Hindlimb muscle (tissue), 1 donor: ENCODE results near the gene HDAC1. TPM values are rescaled to one million over a fixed set of nuclear protein-coding genes. Genes with fewer than 3 reads are reported as not detected.

ENCODE experiments used
- DNase-seq: peaks from one replicate; pipeline ENCODE4 v3.0.0-alpha.2; 2013
- polyA plus RNA-seq: library from polyadenylated mRNA; unstranded; fragments of 120-200 nt; gene quantifications from one replicate; pipeline ENCODE4 v1.2.1, GENCODE V29; 2013; ENCODE audit not compliant: insufficient read length

HDAC1 gene
- polyA plus RNA-seq, 1 donor: 43.7 TPM

- DNase-seq: no peak
Observed at GRCh38 chr1:32376199-32376598, 84.3 kb downstream of the HDAC1 start.

- no peak for DNase-seq
Observed at GRCh38 chr1:32377541-32378220, 85.8 kb downstream of the HDAC1 start.

- no peak for DNase-seq
Observed at GRCh38 chr1:32380057-32380456, 88.2 kb downstream of the HDAC1 start.

Other genes with a start within 250 kb of the HDAC1 start
- 15.8 TPM for gene TMEM39B, start 219.1 kb upstream of the HDAC1 start, polyA plus RNA-seq
- 25.6 TPM for gene KPNA6, start 184.0 kb upstream of the HDAC1 start, polyA plus RNA-seq
- 30.8 TPM for gene TXLNA, start 112.4 kb upstream of the HDAC1 start, polyA plus RNA-seq
- gene CCDC28B, start 91.5 kb upstream of the HDAC1 start, polyA plus RNA-seq: 44.2 TPM
- 3.8 TPM for gene IQCC, start 86.4 kb upstream of the HDAC1 start, polyA plus RNA-seq
- gene DCDC2B, start 83.0 kb upstream of the HDAC1 start, polyA plus RNA-seq: 0.67 TPM
- gene TMEM234, start 69.7 kb upstream of the HDAC1 start, polyA plus RNA-seq: 11.3 TPM
- 149 TPM for gene EIF3I, start 69.7 kb upstream of the HDAC1 start, polyA plus RNA-seq
- 7.6 TPM for gene FAM167B, start 44.9 kb upstream of the HDAC1 start, polyA plus RNA-seq
- gene LCK, start 40.8 kb upstream of the HDAC1 start, polyA plus RNA-seq: 0.89 TPM
- 173 TPM for gene MARCKSL1, start 44.1 kb downstream of the HDAC1 start, polyA plus RNA-seq
- gene FAM229A, start 70.4 kb downstream of the HDAC1 start, polyA plus RNA-seq: 7.4 TPM
- gene TSSK3, start 70.5 kb downstream of the HDAC1 start, polyA plus RNA-seq: 3.3 TPM
- gene BSDC1, start 102.4 kb downstream of the HDAC1 start, polyA plus RNA-seq: 39.8 TPM
- 0.14 TPM for gene ZBTB8B, start 173.0 kb downstream of the HDAC1 start, polyA plus RNA-seq
- gene ZBTB8A, start 247.3 kb downstream of the HDAC1 start, polyA plus RNA-seq: 10.5 TPM